ENCODE results near the gene EVA1A. TPM values are rescaled to one million over a fixed set of nuclear protein-coding genes. Genes with fewer than 3 reads are reported as not detected.

Gene EVA1A
- polyA plus RNA-seq, 3 donors: not detected

GRCh38 chr2:75476761-75477160 is 84.0 kb downstream of the EVA1A start:
- Mint-ChIP-seq H3K27ac (no peak overlapping the region), H3K9me3 (peaks cover 0 to 2% (median 0%) of the 10 kb centered on the region in 7 donors), H3K36me3 (no peaks in the 10 kb centered on the region), H3K4me3 (no peak overlapping the region), H3K27me3 (ENCODE audit: low read depth in 3 of 3) (peaks cover 1 to 8% (median 5%) of the 10 kb centered on the region in 3 donors), H3K4me1 (no peaks in the 10 kb centered on the region)
- no peaks in the 10 kb centered on the region for H3K36me3 ChIP-seq (replicated peaks in 1 of 2; ENCODE audit: control insufficient read depth in 1 of 2, insufficient read depth in 2 of 2, low read length in 2 of 2)
- H3K27ac ChIP-seq (ENCODE audit: low read depth in 1 of 2, low read length in 2 of 2): no peak overlapping the region
- no peaks in the 10 kb centered on the region for H4K20me1 ChIP-seq (ENCODE audit: insufficient read depth, low read length)
- H3K4me2 ChIP-seq (replicated peaks; ENCODE audit: extremely low read depth, low read length, poor library complexity, severe bottlenecking): no peak overlapping the region
- no peak overlapping the region for H3K9ac ChIP-seq (ENCODE audit: insufficient read depth, low read length, poor library complexity, severe bottlenecking)
- no peak overlapping the region for H2AFZ ChIP-seq (ENCODE audit: insufficient read depth, low read depth, low read length, poor library complexity, severe bottlenecking)
- no peaks in the 10 kb centered on the region for H3K27me3 ChIP-seq (ENCODE audit: control insufficient read depth in 2 of 2, insufficient read depth in 2 of 2, low read length in 2 of 2)
- no peaks in the 10 kb centered on the region for H3K4me1 ChIP-seq (ENCODE audit: control insufficient read depth in 1 of 2, insufficient read depth in 2 of 2, low read length in 2 of 2)
- no peak overlapping the region for H3K4me3 ChIP-seq (replicated peaks in 1 of 3; ENCODE audit: low read depth in 2 of 3, low read length in 3 of 3)
- no peaks in the 10 kb centered on the region for H3K9me3 ChIP-seq (replicated peaks in 1 of 2; ENCODE audit: control insufficient read depth in 1 of 2, insufficient read depth in 1 of 2, low read length in 2 of 2)
- no peak for TF ChIP-seq CTCF (IDR thresholded peaks at IDR 0.05)
- no peak for DNase-seq
- H3K79me2 ChIP-seq (ENCODE audit: insufficient read depth, low read length): no peaks in the 10 kb centered on the region
- WGBS (ENCODE audit: insufficient coverage): 67% methylated on average over 1 of the region's 2 CpGs
- intact Hi-C loops (cut with micrococcal nuclease): no loop called here

- Histone ChIP-seq H3K27me3 (ENCODE audit: control insufficient read depth in 2 of 2, insufficient read depth in 2 of 2, low read length in 2 of 2) (no peaks in the 10 kb centered on the region), H3K4me3 (replicated peaks in 1 of 3; ENCODE audit: low read depth in 2 of 3, low read length in 3 of 3) (no peak overlapping the region), H3K79me2 (ENCODE audit: insufficient read depth, low read length) (no peaks in the 10 kb centered on the region), H2AFZ (ENCODE audit: insufficient read depth, low read depth, low read length, poor library complexity, severe bottlenecking) (no peak overlapping the region), H3K36me3 (replicated peaks in 1 of 2; ENCODE audit: control insufficient read depth in 1 of 2, insufficient read depth in 2 of 2, low read length in 2 of 2) (no peaks in the 10 kb centered on the region), H3K9ac (ENCODE audit: insufficient read depth, low read length, poor library complexity, severe bottlenecking) (no peak overlapping the region), H4K20me1 (ENCODE audit: insufficient read depth, low read length) (no peaks in the 10 kb centered on the region), H3K4me1 (ENCODE audit: control insufficient read depth in 1 of 2, insufficient read depth in 2 of 2, low read length in 2 of 2) (no peaks in the 10 kb centered on the region), H3K9me3 (replicated peaks in 1 of 2; ENCODE audit: control insufficient read depth in 1 of 2, insufficient read depth in 1 of 2, low read length in 2 of 2) (no peaks in the 10 kb centered on the region), H3K27ac (ENCODE audit: low read depth in 1 of 2, low read length in 2 of 2) (no peak overlapping the region), H3K4me2 (replicated peaks; ENCODE audit: extremely low read depth, low read length, poor library complexity, severe bottlenecking) (no peak overlapping the region)
- peaks cover 0 to 2% (median 0%) of the 10 kb centered on the region in 7 donors for H3K9me3 Mint-ChIP-seq
- H3K27me3 Mint-ChIP-seq (ENCODE audit: low read depth in 3 of 3): peaks cover 1 to 8% (median 6%) of the 10 kb centered on the region in 3 donors
- WGBS (ENCODE audit: insufficient coverage): 100% methylated on average over 1 of the region's 2 CpGs
- no peak overlapping the region for H3K27ac Mint-ChIP-seq
- TF ChIP-seq CTCF (IDR thresholded peaks at IDR 0.05): no peak
- H3K36me3 Mint-ChIP-seq: no peaks in the 10 kb centered on the region
- H3K4me1 Mint-ChIP-seq: no peaks in the 10 kb centered on the region
- intact Hi-C loops (cut with micrococcal nuclease): no loop called here
- no peak for DNase-seq
- no peak overlapping the region for H3K4me3 Mint-ChIP-seq
Measured at GRCh38 chr2:75475976-75476375, 84.8 kb downstream of the EVA1A start.

Data from CD14-positive monocyte (primary cell).